Activated naive CD4-positive, alpha-beta T cell treated with anti-CD3 and anti-CD28 coated beads, Interleukin-2, amount 50 U/mL, for 16 hours (primary cell): Measurements from ENCODE around the gene COMP.
"Not testable (repeated sequence)": the region's sequence is repeated elsewhere in the genome, so short reads cannot be mapped to it uniquely, and the experiment has no call there.

Experiments used
- DNase-seq: peaks from one replicate; pipeline ENCODE4 v3.0.0-alpha.2; 2020

COMP gene

GRCh38 chr19:18745012-18745735, 45.9 kb downstream of the COMP start:
- no peak for DNase-seq

GRCh38 chr19:18743784-18744418, 47.2 kb downstream of the COMP start:
- DNase-seq = no peak

- DNase-seq = no peak
Measured at GRCh38 chr19:18742838-18743783, 48.0 kb downstream of the COMP start.

GRCh38 chr19:18742324-18742723, 48.8 kb downstream of the COMP start:
- DNase-seq = no peak

- DNase-seq = no peak
Measured at GRCh38 chr19:18741124-18742121, 49.7 kb downstream of the COMP start.

- DNase-seq = no peak
Measured at GRCh38 chr19:18738961-18739690, 52.0 kb downstream of the COMP start.

- no peak for DNase-seq
Measured at GRCh38 chr19:18737954-18738351, 53.2 kb downstream of the COMP start.

GRCh38 chr19:18737337-18737953, 53.7 kb downstream of the COMP start:
- no peak for DNase-seq

- no peak for DNase-seq
Measured at GRCh38 chr19:18736415-18737336, 54.4 kb downstream of the COMP start.

GRCh38 chr19:18735752-18736151, 55.4 kb downstream of the COMP start:
- no peak for DNase-seq

GRCh38 chr19:18735324-18735723, 55.8 kb downstream of the COMP start:
- DNase-seq = no peak

GRCh38 chr19:18733762-18734332, 57.3 kb downstream of the COMP start:
- not testable (repeated sequence) for DNase-seq

GRCh38 chr19:18733196-18733647, 57.9 kb downstream of the COMP start:
- DNase-seq = no peak
